DMS 273 treated with DMSO at 0.1 percent for 48 hours (cell line): ENCODE results near the gene ZNF335.
A peak's percentile ranks its signal among the peaks of the same experiment; 100 is the strongest.
"Not testable (repeated sequence)": the region's sequence is repeated elsewhere in the genome, so short reads cannot be mapped to it uniquely, and the experiment has no call there.

Source experiments
- DNase-seq: peaks from one replicate; lab custom pipeline; 2025; lab: John Stamatoyannopoulos, UW

ZNF335 gene

DNA sequence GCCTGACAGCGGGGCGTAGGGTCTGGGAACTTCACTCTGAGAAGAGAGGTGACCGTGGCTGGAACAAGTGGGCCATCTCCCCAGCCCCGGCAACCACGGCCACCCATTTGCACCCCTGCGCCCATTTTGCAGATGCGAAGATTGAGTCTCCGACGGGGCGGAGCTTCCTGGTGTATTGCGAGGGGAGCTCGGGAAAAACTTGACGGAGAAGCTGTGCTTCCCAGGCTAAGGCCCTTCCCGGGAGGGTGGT lies 653 bp downstream of the ZNF335 start:
- DNase-seq, result no peak

DNA sequence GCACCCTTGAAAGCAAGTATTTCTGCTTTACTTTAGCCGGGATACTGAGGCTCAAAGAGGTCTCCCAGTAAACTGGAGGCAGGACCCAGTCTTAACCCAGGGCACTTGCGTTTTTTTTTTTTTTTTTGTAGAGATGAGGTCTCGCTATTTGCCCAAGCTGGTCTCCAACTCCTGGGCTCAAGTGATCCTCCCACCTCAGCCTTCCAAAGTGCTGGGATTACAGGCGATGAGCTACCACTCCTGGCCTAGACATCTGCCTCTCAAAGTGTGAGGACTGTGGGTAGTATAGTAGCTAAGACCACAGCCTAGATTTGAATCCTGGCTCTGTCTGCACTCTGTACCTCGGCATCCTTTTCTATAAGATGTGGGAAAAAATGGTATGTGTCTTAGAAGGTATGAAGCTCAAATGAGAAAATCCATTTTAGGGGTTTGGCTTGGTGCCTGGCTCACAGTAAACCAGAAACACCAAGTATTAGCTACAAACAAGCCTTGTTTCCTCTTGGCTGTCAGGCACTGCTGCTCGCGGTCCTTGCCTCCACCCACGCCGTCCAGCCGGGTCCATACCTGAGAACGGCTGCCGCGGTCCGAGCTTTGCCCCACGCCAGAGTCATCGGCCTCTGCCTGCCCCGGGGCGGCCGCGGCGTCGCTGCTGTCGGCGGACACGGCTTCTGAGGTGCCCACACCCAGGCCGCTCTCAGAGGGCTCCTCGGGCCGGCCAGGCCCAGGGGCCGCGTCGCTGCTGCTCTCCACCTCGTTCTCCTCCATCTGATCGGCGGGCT lies 1.2 kb downstream of the ZNF335 start:
- no peak for DNase-seq

DNA sequence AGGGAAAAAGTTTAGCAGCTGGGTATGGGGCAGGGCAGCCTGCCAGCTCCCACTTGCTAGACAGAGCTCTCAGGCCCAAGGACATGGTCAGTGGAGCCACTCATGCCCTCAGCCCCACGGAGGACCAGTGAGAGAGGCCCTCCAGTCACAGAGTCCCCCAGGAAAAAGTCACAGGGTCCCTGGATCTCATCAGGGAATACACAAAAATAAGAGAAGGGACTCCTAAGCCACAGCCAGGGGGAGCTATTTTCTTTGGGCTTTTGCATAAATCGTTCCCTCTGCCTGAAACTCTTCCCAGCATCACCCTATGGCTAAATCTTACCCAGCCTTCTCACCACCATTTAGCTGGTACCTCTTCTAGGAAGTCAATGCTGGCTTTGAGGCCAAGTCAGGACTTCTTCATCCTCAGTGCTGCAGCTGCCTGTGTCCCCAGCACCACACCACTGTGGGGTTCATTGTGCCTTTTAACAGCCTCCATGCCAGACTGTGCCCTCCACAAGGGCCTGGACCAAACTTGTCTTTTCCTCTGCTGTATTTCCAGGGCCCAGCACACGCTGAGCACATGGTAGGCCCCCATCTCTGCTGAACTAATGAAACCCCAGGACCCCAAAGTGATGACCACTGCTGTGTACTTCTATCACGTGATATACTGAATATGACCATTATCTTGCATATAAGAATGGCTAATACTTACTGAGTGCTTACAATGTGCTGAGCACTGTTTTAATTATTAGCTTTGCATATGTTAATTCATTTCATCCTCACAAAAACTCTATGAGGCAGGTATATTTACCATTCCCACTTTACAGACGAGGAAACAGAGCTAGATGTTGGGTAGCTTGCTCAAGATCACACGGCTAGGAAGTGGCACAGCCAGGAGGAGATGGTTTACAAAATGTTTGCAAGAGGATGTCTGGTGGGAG lies 2.0 kb downstream of the ZNF335 start:
- peak; percentile 52 for DNase-seq

DNA sequence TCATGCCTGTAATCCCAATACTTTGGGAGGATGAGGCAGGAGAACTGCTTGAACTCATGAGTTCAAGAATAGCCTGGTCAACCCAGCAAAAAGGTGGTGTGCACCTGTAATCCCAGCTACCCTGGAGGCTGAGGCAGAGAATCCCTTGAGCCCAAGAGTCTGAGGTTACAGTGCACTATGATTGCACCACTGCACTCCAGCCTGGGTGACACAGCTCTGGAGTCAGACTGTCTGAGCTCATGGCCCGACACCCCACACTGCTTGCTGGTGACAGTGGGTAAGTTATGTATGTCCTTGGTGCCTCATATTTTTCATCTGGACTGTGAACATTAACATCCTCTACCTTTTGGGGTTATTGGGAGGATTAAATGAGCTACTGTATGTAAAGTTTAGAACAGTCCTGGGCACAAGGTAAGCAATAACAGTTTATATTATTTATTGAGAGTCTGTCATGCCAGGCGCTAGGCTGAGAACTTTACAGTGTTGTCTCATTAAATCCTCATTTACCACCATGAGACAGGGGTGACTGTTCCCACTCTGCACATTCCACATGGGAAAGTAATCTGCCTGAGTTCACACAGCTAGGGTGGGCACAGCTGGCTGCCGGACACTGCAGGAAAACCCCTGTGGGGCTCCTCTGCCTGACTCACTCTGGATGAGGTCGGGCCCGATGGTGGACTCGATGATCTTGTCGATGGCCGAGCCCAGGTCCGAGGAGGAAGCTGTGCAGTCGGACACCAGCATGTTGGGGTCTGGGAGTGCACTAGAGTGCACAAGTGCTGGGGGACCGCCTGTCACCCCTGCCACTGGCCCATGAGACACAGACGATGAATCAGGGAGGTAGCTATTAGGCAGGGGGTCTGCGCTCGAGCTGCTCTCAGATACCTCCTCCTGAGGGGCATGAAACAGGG lies 2.9 kb downstream of the ZNF335 start:
- DNase-seq, result no peak

- DNase-seq, result no peak
These were observed 3.8 kb downstream of the ZNF335 start for GRCh38 chr20:45968081-45968671.

DNA sequence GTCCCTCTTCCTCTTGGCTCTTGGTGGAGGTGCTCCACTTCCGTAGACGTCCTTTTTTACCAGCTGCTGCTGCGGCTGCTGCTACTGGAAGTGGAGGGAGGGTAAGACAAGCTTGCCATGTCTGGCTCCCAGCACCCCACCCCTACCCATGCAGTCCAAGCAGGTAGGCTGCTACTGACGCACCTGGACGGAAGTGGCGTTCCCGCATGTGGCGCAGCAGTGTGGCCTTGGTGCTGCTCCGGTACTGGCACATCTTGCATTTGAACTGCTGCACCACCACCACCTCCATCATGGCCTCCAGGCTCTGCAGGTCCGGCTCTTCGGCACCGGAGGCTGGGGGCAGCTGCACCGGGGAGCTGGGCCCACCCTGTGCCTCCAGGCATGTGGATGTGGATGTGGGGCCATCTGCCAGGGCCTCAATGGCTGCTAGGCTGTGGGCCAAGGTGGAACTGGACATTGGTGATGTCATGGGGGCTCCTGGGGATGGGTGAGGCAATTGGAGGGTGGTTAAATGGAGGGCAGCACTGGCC lies 4.4 kb downstream of the ZNF335 start:
- DNase-seq, result no peak

- no peak for DNase-seq
These were observed 6.6 kb downstream of the ZNF335 start for GRCh38 chr20:45965169-45966002.

DNA sequence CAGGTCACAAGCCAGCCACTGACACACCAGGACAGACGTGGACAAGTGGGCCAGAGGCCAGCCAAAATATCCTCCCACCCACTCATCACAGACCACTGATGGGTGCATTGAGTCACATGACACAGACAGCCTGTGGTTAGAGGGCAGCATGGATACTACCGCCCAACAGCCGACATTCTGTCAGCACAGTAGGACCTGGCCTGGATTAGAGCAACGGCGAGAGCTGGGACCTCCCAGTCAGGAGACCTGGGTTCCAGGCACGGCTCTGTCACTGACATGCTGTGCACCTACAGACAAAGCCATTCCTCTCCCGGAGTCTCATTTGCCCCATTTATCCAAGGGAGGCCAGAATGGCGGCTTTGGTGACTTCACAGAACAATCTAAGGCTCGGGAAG lies 8.0 kb downstream of the ZNF335 start:
- no peak for DNase-seq

- DNase-seq, result no peak
These were observed 8.7 kb downstream of the ZNF335 start for GRCh38 chr20:45963059-45964005.

DNA sequence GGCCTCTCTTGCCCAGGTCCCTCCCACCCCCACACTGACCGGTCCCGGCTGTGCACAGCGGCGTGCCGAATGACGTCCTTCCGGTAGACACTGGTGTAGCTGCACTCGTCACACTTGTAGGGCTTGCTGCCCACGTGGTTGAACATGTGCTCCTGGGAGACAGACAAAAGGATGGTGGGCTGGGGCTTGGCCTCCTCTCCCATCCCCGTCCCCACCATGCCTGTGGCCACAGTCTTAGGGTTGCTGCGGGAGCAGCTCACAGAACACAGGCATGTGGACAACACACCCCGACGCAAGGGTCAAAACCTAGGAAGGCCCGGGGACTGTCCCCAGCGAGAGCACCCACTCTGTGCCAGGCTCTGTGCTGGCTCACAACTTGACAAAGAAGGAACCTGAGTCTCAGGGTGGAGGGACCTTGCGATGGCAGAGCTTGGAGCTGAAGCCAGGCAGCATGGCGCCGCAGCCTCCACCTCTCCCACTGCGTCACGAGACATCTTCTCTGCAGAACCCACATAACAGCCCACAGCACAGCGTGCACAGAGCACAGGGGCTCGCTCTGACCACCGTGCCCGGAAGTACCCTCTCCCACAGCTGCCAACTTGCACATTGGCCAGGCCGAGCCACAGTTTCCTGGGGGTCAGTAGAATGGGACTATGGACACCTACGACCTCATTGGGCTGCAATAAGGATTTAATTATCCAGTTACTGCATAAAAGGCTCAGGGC lies 9.8 kb downstream of the ZNF335 start:
- no peak for DNase-seq

- DNase-seq, result no peak
These were observed 11.9 kb downstream of the ZNF335 start for GRCh38 chr20:45959956-45960630.

DNA sequence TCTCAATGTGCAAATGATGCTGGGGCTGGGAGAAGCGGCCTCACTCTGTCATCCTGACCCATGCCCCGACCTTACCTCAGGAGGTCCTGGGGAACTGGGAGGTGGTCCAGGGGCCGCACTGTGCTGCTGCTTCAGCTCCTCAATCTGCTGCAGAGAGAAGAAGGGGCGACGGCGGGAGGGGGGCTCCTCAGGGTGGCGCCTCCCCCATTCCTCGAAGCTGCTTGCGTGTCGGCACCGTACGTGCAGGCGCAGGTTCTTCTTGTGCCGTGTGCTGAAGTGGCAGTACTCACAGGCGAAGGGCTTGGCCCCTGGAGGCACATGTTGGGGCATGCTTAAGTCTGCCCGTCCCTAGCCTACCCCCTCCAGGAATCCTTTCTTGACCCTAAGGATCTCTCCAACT lies 12.9 kb downstream of the ZNF335 start:
- no peak for DNase-seq

DNA sequence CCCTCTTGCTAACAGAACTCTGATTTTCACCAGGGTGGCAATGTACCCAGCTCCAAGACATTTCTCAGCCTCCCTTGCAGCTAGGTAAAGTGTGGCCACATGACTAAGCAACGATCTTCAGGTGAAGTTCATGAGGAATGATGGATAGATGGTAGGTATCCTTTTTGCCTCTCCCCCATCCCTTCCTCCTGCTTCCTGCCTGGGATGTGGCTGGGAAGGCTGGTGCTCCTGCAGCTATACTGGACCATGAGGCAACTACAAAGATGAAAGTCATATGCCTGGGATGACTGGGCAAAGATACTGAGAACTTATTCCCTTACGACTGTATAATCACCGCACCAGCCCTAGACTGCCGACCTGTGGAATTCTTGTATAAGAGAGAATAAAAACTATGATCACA lies 13.4 kb downstream of the ZNF335 start:
- DNase-seq, result no peak

DNA sequence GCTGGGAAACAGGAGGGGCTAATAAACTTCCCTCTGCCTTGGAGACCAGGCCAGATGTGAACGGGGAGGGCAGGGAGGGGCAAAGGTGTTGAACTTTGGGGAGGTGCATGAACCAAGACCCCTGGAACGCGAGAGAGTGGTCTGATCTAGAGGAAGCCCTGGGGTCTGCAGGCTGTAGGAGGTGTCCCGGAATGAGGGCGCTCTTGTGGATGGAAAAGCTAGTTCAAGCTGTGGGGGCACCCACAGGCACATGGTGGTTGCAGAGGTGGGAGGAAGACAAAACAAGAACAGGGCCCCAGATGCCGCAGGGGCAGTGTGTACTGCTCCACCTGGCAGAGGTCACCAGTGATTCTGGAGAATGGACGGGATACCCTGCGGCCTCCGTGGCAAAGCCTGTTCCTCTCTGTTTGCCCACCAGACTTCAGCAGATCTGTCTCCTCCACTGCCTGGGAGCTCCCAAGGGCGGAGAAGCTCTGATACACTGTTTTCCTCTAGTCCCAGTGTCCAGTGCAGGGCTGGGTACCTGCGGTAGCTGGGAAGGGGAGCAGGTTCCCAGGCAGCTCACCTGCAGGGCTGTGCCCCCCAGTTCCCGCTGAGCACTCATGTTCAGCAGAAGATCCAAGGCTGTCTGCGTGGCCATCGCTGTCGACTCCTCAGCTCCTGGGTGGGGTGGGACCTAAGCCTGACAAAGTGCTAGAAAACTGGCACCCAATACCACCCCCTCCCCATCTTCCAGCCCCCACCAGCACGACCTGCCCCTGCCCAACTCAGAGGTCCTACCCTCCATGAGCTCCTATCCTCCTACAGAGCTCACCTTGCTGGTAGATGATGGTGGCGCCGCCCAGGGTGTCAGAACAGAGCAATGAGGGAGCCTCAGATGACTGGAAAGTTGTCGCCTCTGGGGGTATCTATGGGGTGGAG lies 14.7 kb downstream of the ZNF335 start:
- DNase-seq, result no peak

- not testable (repeated sequence) for DNase-seq
These were observed 15.7 kb downstream of the ZNF335 start for GRCh38 chr20:45956326-45956725.

- DNase-seq, result no peak
These were observed 18.3 kb downstream of the ZNF335 start for GRCh38 chr20:45953672-45954071.

DNA sequence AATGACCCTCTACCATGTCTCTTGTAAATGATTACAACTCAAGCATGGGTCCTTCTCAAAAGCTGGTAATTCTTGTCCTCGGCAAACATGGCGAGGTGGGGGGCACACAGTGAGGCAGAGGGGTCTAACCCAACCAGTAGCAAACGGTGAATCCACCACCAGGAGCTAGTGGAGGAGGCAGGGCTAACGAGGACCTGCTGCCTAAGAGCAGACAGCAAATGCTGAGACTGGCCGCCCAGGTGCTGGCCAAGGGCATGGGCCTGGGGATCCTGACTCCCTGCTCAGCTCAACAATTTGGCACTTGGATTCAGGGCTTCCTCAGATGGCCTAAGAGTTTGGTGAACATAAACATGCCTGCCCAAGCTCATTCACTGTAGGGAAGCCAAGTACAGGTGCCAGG lies 19.1 kb downstream of the ZNF335 start:
- no peak for DNase-seq
